Transverse colon (tissue), 4 donors: ENCODE measurements around the gene PTPRD.

Source experiments
- POLR2A ChIP-seq: fragments of 450-650 bp; IDR thresholded peaks from one replicate; pipeline ENCODE4 v1.6.1; 2016; ENCODE audit warnings: antibody characterized with exemption, mild to moderate bottlenecking, moderate library complexity
- POLR2AphosphoS5 ChIP-seq, 3 donors: sonication (generic); formaldehyde crosslinking; IDR thresholded peaks; one replicate each; pipeline ENCODE4 v1.6.1; 2016; ENCODE audit warnings: antibody characterized with exemption in 3 of 3
- TF ChIP-seq, protein P1 (sequence below), 5 experiments: fragments of 200-600 bp in 3 of 5; fragments of 450-650 bp in 2 of 5; sonication (generic) in 3 of 5; IDR thresholded peaks; 1 replicate in 2 of 5; 2 replicates in 3 of 5; pipeline ENCODE4 v1.5.1; 2016 to 2017; ENCODE audit warnings: antibody characterized with exemption in 5 of 5, inconsistent platforms in 3 of 5, mild to moderate bottlenecking in 2 of 5, moderate library complexity in 1 of 5

DNA sequence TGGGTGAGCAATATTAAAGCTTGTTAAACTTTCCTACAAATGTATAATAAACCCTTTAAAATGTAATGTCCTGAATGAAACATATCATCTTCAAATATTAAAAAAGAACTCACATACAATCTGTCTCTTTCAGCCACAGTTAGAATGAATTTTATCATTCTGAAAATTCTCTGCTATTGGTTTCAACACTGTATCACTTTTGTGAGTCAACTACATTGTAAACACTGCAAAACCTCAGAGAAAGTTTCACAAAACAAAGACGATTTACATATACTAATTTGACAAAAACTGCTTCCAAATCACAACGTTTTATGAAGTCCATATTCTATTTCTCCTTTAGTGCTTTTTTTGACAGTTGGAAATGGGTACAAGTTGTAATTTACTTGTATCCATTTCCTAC is 1781.2 kb downstream of the PTPRD start:
- no peak for TF ChIP-seq POLR2AphosphoS5 (IDR thresholded peaks at IDR 0.05)
- TF ChIP-seq, protein P1, sequence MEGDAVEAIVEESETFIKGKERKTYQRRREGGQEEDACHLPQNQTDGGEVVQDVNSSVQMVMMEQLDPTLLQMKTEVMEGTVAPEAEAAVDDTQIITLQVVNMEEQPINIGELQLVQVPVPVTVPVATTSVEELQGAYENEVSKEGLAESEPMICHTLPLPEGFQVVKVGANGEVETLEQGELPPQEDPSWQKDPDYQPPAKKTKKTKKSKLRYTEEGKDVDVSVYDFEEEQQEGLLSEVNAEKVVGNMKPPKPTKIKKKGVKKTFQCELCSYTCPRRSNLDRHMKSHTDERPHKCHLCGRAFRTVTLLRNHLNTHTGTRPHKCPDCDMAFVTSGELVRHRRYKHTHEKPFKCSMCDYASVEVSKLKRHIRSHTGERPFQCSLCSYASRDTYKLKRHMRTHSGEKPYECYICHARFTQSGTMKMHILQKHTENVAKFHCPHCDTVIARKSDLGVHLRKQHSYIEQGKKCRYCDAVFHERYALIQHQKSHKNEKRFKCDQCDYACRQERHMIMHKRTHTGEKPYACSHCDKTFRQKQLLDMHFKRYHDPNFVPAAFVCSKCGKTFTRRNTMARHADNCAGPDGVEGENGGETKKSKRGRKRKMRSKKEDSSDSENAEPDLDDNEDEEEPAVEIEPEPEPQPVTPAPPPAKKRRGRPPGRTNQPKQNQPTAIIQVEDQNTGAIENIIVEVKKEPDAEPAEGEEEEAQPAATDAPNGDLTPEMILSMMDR (IDR thresholded peaks at IDR 0.05): no peak
- no peak for TF ChIP-seq POLR2A
